Fibroblast of lung (primary cell): ENCODE measurements around the gene NOS1AP. TPM values are rescaled to one million over a fixed set of nuclear protein-coding genes. Genes with fewer than 3 reads are reported as not detected.
A peak's percentile ranks its signal among the peaks of the same experiment; 100 is the strongest.

ENCODE experiments used
- DNase-seq, 2 donors: peaks; one replicate each; pipeline versions ENCODE4 v3.0.0 to v3.0.0-alpha.2; 2010; ENCODE audit warnings: low read depth in 2 of 2
- H2AFZ ChIP-seq: 2 replicates; pipeline ENCODE4 v1.5.1; 2012; ENCODE audit warnings: low read length, control low read depth, inconsistent platforms
- H3K27ac ChIP-seq: 2 replicates; pipeline ENCODE4 v1.5.1; 2011; ENCODE audit warnings: low read length, control low read depth; ENCODE audit not compliant: insufficient read depth
- H3K27me3 ChIP-seq: 2 replicates; pipeline ENCODE4 v1.5.1; 2011; ENCODE audit warnings: mild to moderate bottlenecking, low read length; ENCODE audit not compliant: control insufficient read depth, insufficient read depth
- H3K36me3 ChIP-seq: 2 replicates; pipeline ENCODE4 v1.5.1; 2011; ENCODE audit warnings: low read length; ENCODE audit not compliant: control insufficient read depth, insufficient read depth
- H3K4me1 ChIP-seq: 2 replicates; pipeline ENCODE4 v1.5.1; 2011; ENCODE audit warnings: low read length; ENCODE audit not compliant: control insufficient read depth, insufficient read depth; ENCODE audit errors: extremely low read depth
- H3K4me2 ChIP-seq: 2 replicates; pipeline ENCODE4 v1.5.1; 2011; ENCODE audit warnings: low read length, control low read depth; ENCODE audit not compliant: insufficient read depth; ENCODE audit errors: extremely low read depth
- H3K4me3 ChIP-seq, 4 experiments: fragments of 200-600 bp in 1 of 4; sonication (generic) in 1 of 4; replicated peaks in 1 of 4; 2 replicates each; pipeline ENCODE4 v1.5.1; 2011 to 2016; ENCODE audit warnings: low read length in 4 of 4, low read depth in 3 of 4, mild to moderate bottlenecking in 3 of 4, control low read depth in 2 of 4, inconsistent platforms in 1 of 4, mixed read lengths in 1 of 4; ENCODE audit not compliant: insufficient read depth in 1 of 4; ENCODE audit errors: control extremely low read depth in 1 of 4
- H3K79me2 ChIP-seq: 2 replicates; pipeline ENCODE4 v1.5.1; 2012; ENCODE audit warnings: mild to moderate bottlenecking, low read length, inconsistent platforms; ENCODE audit not compliant: control insufficient read depth, insufficient read depth
- H3K9ac ChIP-seq: 2 replicates; pipeline ENCODE4 v1.5.1; 2011; ENCODE audit warnings: mild to moderate bottlenecking, low read length, control low read depth; ENCODE audit not compliant: insufficient read depth
- H3K9me3 ChIP-seq: 2 replicates; pipeline ENCODE4 v1.5.1; 2012; ENCODE audit warnings: low read depth, low read length; ENCODE audit not compliant: control insufficient read depth, insufficient read depth
- H4K20me1 ChIP-seq: 2 replicates; pipeline ENCODE4 v1.5.1; 2011; ENCODE audit warnings: low read length; ENCODE audit not compliant: control insufficient read depth, insufficient read depth; ENCODE audit errors: extremely low read depth
- CTCF ChIP-seq, 2 donors: IDR thresholded peaks in 1 of 2; conservative IDR thresholded peaks in 1 of 2; 1 replicate in 1 of 2; 2 replicates in 1 of 2; pipeline ENCODE4 v1.5.1; 2011 to 2012; ENCODE audit warnings: low read length in 2 of 2, control low read depth in 1 of 2, inconsistent platforms in 1 of 2, low read depth in 1 of 2, mild to moderate bottlenecking in 1 of 2
- EZH2 ChIP-seq: IDR thresholded peaks from 2 replicates; pipeline ENCODE4 v1.5.1; 2012; ENCODE audit warnings: low read length, control low read depth, mild to moderate bottlenecking; ENCODE audit errors: missing control alignments
- polyA plus RNA-seq, 2 donors: library from polyadenylated mRNA; depleted of rRNA in 1 of 2; stranded (reverse) in 1 of 2; unstranded in 1 of 2; fragments of >200 nt; gene quantifications; 2 replicates each; pipeline ENCODE4 v1.2.1, GENCODE V29; 2011 to 2012; ENCODE audit warnings: missing spikeins in 1 of 2
- total RNA-seq: library from RNA; depleted of rRNA; stranded (reverse); fragments of >200 nt; gene quantifications from 2 replicates; pipeline ENCODE4 v1.2.1, GENCODE V29; 2014

NOS1AP gene
- total and polyA plus RNA-seq, 2 donors (not counting 1 experiment from before 2014, with no cell fraction given), result 0.14 to 0.17 TPM

- Histone ChIP-seq H3K79me2 (no peaks in the 10 kb centered on the region), H3K4me2 (no peak overlapping the region), H4K20me1 (no peaks in the 10 kb centered on the region), H3K9ac (no peak overlapping the region), H3K27me3 (no peaks in the 10 kb centered on the region), H3K4me1 (no peaks in the 10 kb centered on the region), H3K9me3 (no peaks in the 10 kb centered on the region), H2AFZ (no peak overlapping the region), H3K4me3 (no peak overlapping the region), H3K27ac (no peak overlapping the region), H3K36me3 (no peaks in the 10 kb centered on the region)
- DNase-seq, result peak in 1 of 2 donors; percentile 19
- no peak for TF ChIP-seq CTCF (conservative IDR thresholded peaks at IDR 0.05 in 1 of 2, IDR thresholded peaks at IDR 0.05 in 1 of 2; ENCODE audit: low read depth in 1 of 2, low read length in 2 of 2)
- no peak for TF ChIP-seq EZH2
Measured at GRCh38 chr1:162175379-162176081, 106.0 kb downstream of the NOS1AP start.

- H3K4me1 ChIP-seq, result no peaks in the 10 kb centered on the region
- H3K27me3 ChIP-seq, result no peaks in the 10 kb centered on the region
- H3K4me3 ChIP-seq, result no peak overlapping the region
- no peaks in the 10 kb centered on the region for H4K20me1 ChIP-seq
- H3K4me2 ChIP-seq, result no peak overlapping the region
- TF ChIP-seq CTCF (conservative IDR thresholded peaks at IDR 0.05 in 1 of 2, IDR thresholded peaks at IDR 0.05 in 1 of 2; ENCODE audit: low read depth in 1 of 2, low read length in 2 of 2), result no peak
- TF ChIP-seq EZH2, result no peak
- H3K9ac ChIP-seq, result no peak overlapping the region
- no peaks in the 10 kb centered on the region for H3K79me2 ChIP-seq
- peak in 1 of 2 donors; percentile 44 for DNase-seq
- H3K9me3 ChIP-seq, result no peaks in the 10 kb centered on the region
- H3K36me3 ChIP-seq, result no peaks in the 10 kb centered on the region
- H3K27ac ChIP-seq, result no peak overlapping the region
- no peak overlapping the region for H2AFZ ChIP-seq
Measured at GRCh38 chr1:162177126-162177525, 107.6 kb downstream of the NOS1AP start.

- H3K9ac ChIP-seq, result no peak overlapping the region
- DNase-seq, result no peak
- H3K4me3 ChIP-seq, result no peak overlapping the region
- no peak overlapping the region for H3K27ac ChIP-seq
- H4K20me1 ChIP-seq, result no peaks in the 10 kb centered on the region
- no peaks in the 10 kb centered on the region for H3K36me3 ChIP-seq
- no peaks in the 10 kb centered on the region for H3K4me1 ChIP-seq
- H3K79me2 ChIP-seq, result no peaks in the 10 kb centered on the region
- H2AFZ ChIP-seq, result no peak overlapping the region
- H3K9me3 ChIP-seq, result no peaks in the 10 kb centered on the region
- H3K27me3 ChIP-seq, result no peaks in the 10 kb centered on the region
- no peak overlapping the region for H3K4me2 ChIP-seq
- no peak for TF ChIP-seq EZH2
- TF ChIP-seq CTCF (conservative IDR thresholded peaks at IDR 0.05 in 1 of 2, IDR thresholded peaks at IDR 0.05 in 1 of 2; ENCODE audit: low read depth in 1 of 2, low read length in 2 of 2), result no peak
Measured at GRCh38 chr1:162178432-162178831, 108.9 kb downstream of the NOS1AP start.
